Measurements from ENCODE around the gene FOSL2.

The FOSL2 gene

DNA sequence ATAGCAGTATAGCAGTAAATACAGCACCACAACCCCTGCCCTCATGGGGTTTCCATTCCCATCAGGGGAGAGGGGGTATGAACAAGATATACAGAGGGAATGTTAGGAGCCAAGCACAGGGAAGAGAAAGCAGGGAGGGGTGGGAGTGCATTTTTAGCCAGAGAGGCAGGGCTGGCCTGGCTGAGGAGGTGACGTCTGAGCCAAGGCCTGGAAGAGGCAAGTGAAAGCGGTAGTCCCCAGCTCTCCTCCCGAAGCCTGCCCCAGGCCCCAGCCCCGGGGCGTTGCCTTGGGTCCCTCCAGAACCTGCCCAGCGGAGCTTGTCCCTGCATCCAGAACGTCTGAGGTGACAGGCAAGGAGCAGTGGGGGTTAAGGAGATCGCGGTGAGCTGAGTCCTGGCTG, 45.1 kb upstream of the FOSL2 start:
- TF ChIP-seq TAF1 (IDR thresholded peaks at IDR 0.05; ENCODE audit: low read depth): no peak
- no peak for TF ChIP-seq TCF12 (IDR thresholded peaks at IDR 0.05; ENCODE audit: low read depth)
- TF ChIP-seq NFIC (IDR thresholded peaks at IDR 0.05): no peak
- TF ChIP-seq TEAD4 (IDR thresholded peaks at IDR 0.05): no peak
- TF ChIP-seq, protein P1, sequence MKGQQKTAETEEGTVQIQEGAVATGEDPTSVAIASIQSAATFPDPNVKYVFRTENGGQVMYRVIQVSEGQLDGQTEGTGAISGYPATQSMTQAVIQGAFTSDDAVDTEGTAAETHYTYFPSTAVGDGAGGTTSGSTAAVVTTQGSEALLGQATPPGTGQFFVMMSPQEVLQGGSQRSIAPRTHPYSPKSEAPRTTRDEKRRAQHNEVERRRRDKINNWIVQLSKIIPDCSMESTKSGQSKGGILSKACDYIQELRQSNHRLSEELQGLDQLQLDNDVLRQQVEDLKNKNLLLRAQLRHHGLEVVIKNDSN (IDR thresholded peaks at IDR 0.05): no peak
- TF ChIP-seq EGR1 (IDR thresholded peaks at IDR 0.05): no peak
- no peak for TF ChIP-seq YY1 (IDR thresholded peaks at IDR 0.05; ENCODE audit: low read depth)
- no peak for TF ChIP-seq ZBTB7A (IDR thresholded peaks at IDR 0.05; ENCODE audit: low read depth)
- no peak for TF ChIP-seq EP300 (IDR thresholded peaks at IDR 0.05; ENCODE audit: borderline replicate concordance)
- TF ChIP-seq REST (IDR thresholded peaks at IDR 0.05; ENCODE audit: low read depth): no peak
- no peak for TF ChIP-seq CEBPB (IDR thresholded peaks at IDR 0.05)
- TF ChIP-seq FOXM1 (IDR thresholded peaks at IDR 0.05; ENCODE audit: borderline replicate concordance, low read depth): no peak
- TF ChIP-seq RAD21 (IDR thresholded peaks at IDR 0.05; ENCODE audit: low read depth): no peak

- no peak for TF ChIP-seq TAF1 (IDR thresholded peaks at IDR 0.05; ENCODE audit: low read depth)
- no peak for TF ChIP-seq RAD21 (IDR thresholded peaks at IDR 0.05; ENCODE audit: low read depth)
- no peak for TF ChIP-seq EGR1 (IDR thresholded peaks at IDR 0.05)
- no peak for TF ChIP-seq EP300 (IDR thresholded peaks at IDR 0.05; ENCODE audit: borderline replicate concordance)
- TF ChIP-seq MAX (IDR thresholded peaks at IDR 0.05): no peak
- no peak for TF ChIP-seq TCF12 (IDR thresholded peaks at IDR 0.05; ENCODE audit: low read depth)
- TF ChIP-seq REST (IDR thresholded peaks at IDR 0.05; ENCODE audit: low read depth): no peak
- no peak for TF ChIP-seq ZBTB7A (IDR thresholded peaks at IDR 0.05; ENCODE audit: low read depth)
- no peak for TF ChIP-seq TEAD4 (IDR thresholded peaks at IDR 0.05)
- no peak for TF ChIP-seq FOXM1 (IDR thresholded peaks at IDR 0.05; ENCODE audit: borderline replicate concordance, low read depth)
- TF ChIP-seq, protein P1 (IDR thresholded peaks at IDR 0.05): no peak
- no peak for TF ChIP-seq YY1 (IDR thresholded peaks at IDR 0.05; ENCODE audit: low read depth)
- TF ChIP-seq NFIC (IDR thresholded peaks at IDR 0.05): no peak
- TF ChIP-seq CEBPB (IDR thresholded peaks at IDR 0.05): no peak
- TF ChIP-seq CREB1 (IDR thresholded peaks at IDR 0.05; ENCODE audit: low read depth): no peak
Measured at GRCh38 chr2:28348149-28348567, 44.5 kb upstream of the FOSL2 start.

GRCh38 chr2:28348921-28349320, 43.7 kb upstream of the FOSL2 start:
- no peak for TF ChIP-seq EGR1 (IDR thresholded peaks at IDR 0.05)
- TF ChIP-seq ZBTB7A (IDR thresholded peaks at IDR 0.05; ENCODE audit: low read depth): no peak

DNA sequence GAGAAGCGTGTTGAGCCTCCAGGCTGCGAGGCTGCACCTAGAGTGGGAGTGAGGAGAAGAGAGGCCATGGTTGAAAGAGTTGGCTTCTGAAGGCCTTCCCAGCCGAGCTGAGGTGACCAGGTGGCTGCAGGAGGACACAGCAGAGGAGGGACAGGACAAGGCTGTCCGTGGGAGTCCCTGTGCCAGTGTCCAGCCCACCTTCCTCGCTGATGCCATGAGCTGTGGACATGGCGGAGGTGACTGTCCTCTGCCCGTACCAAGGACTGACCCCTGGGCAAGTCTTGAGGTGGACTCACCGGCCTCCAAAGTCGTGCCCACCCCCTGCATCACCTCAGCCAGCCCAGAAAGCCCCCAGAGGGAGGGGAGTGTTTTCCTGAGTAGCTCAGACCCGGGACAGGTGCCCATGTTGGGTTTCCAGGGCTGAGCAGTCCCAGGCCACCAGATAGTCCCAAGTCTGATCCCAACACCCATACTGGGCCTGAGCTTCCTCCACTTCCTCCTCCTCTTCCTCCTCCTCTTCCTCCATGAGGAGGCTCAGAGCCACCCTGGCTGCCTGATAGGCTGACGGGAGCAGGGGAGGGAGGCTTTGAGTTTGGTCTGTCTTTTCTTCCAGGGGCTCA, 43.0 kb upstream of the FOSL2 start:
- TF ChIP-seq CEBPB (IDR thresholded peaks at IDR 0.05) (no peak), ZBTB7A (IDR thresholded peaks at IDR 0.05; ENCODE audit: low read depth) (no peak), MAX (IDR thresholded peaks at IDR 0.05) (no peak), TCF12 (IDR thresholded peaks at IDR 0.05; ENCODE audit: low read depth) (no peak), TAF1 (IDR thresholded peaks at IDR 0.05; ENCODE audit: low read depth) (no peak), NFIC (IDR thresholded peaks at IDR 0.05) (no peak), TEAD4 (IDR thresholded peaks at IDR 0.05) (no peak), YY1 (IDR thresholded peaks at IDR 0.05; ENCODE audit: low read depth) (no peak), EGR1 (IDR thresholded peaks at IDR 0.05) (no peak), CREB1 (IDR thresholded peaks at IDR 0.05; ENCODE audit: low read depth) (no peak), REST (IDR thresholded peaks at IDR 0.05; ENCODE audit: low read depth) (no peak), FOXM1 (IDR thresholded peaks at IDR 0.05; ENCODE audit: borderline replicate concordance, low read depth) (no peak), RAD21 (IDR thresholded peaks at IDR 0.05; ENCODE audit: low read depth) (no peak), EP300 (IDR thresholded peaks at IDR 0.05; ENCODE audit: borderline replicate concordance) (no peak)
- TF ChIP-seq, protein P1 (IDR thresholded peaks at IDR 0.05): no peak
